GM21423 (cell line): ENCODE measurements around the gene DNAH5.
"Not testable (repeated sequence)": the region's sequence is repeated elsewhere in the genome, so short reads cannot be mapped to it uniquely, and the experiment has no call there.

ENCODE experiments used
- ATAC-seq: cut with Tn5 transposase; IDR thresholded peaks from one replicate; pipeline ENCODE4 v1.9.1; 2021; ENCODE audit warnings: mild to moderate bottlenecking, moderate library complexity; ENCODE audit not compliant: unreplicated experiment

Gene DNAH5

GRCh38 chr5:13833440-13833839 is 111.0 kb downstream of the DNAH5 start:
- ATAC-seq: no peak

- no peak for ATAC-seq
These were observed 113.1 kb downstream of the DNAH5 start for GRCh38 chr5:13831351-13831750.

- ATAC-seq: no peak
These were observed 114.0 kb downstream of the DNAH5 start for GRCh38 chr5:13830536-13830935.

- no peak for ATAC-seq
These were observed 123.1 kb downstream of the DNAH5 start for GRCh38 chr5:13821366-13821765.

GRCh38 chr5:13816126-13816525 is 128.4 kb downstream of the DNAH5 start:
- no peak for ATAC-seq

GRCh38 chr5:13814301-13814700 is 130.2 kb downstream of the DNAH5 start:
- ATAC-seq: no peak

GRCh38 chr5:13809921-13810320 is 134.6 kb downstream of the DNAH5 start:
- no peak for ATAC-seq

GRCh38 chr5:13804336-13804735 is 140.2 kb downstream of the DNAH5 start:
- ATAC-seq: no peak

GRCh38 chr5:13798569-13798968 is 145.9 kb downstream of the DNAH5 start:
- not testable (repeated sequence) for ATAC-seq

GRCh38 chr5:13785781-13786415 is 158.6 kb downstream of the DNAH5 start:
- no peak for ATAC-seq

GRCh38 chr5:13783726-13784125 is 160.8 kb downstream of the DNAH5 start:
- no peak for ATAC-seq

- no peak for ATAC-seq
These were observed 164.4 kb downstream of the DNAH5 start for GRCh38 chr5:13780081-13780480.

GRCh38 chr5:13773649-13774048 is 170.8 kb downstream of the DNAH5 start:
- no peak for ATAC-seq

GRCh38 chr5:13771011-13771571 is 173.4 kb downstream of the DNAH5 start:
- ATAC-seq: no peak

- no peak for ATAC-seq
These were observed 178.3 kb downstream of the DNAH5 start for GRCh38 chr5:13766236-13766635.

GRCh38 chr5:13763719-13764118 is 180.8 kb downstream of the DNAH5 start:
- ATAC-seq: no peak

GRCh38 chr5:13749766-13750165 is 194.7 kb downstream of the DNAH5 start:
- no peak for ATAC-seq

GRCh38 chr5:13746026-13746425 is 198.5 kb downstream of the DNAH5 start:
- no peak for ATAC-seq

GRCh38 chr5:13745508-13745907 is 199.0 kb downstream of the DNAH5 start:
- ATAC-seq: no peak

- ATAC-seq: no peak
These were observed 204.0 kb downstream of the DNAH5 start for GRCh38 chr5:13740471-13740870.

GRCh38 chr5:13739479-13739878 is 205.0 kb downstream of the DNAH5 start:
- no peak for ATAC-seq

GRCh38 chr5:13735691-13736090 is 208.8 kb downstream of the DNAH5 start:
- ATAC-seq: no peak

- ATAC-seq: no peak
These were observed 213.3 kb downstream of the DNAH5 start for GRCh38 chr5:13731121-13731628.
